Tibial nerve (tissue), 3 donors: ENCODE data around the gene RNF141.

ENCODE experiments used
- CTCF ChIP-seq, 5 experiments: fragments of 200-600 bp in 3 of 5; fragments of 450-650 bp in 2 of 5; sonication (generic) in 3 of 5; IDR thresholded peaks; one replicate each; pipeline ENCODE4 v1.5.1; 2016 to 2019; ENCODE audit warnings: antibody characterized with exemption in 5 of 5, mild to moderate bottlenecking in 3 of 5, moderate library complexity in 2 of 5
- POLR2A ChIP-seq, 2 donors: fragments of 450-650 bp; IDR thresholded peaks; one replicate each; pipeline ENCODE4 v1.6.1; 2017; ENCODE audit warnings: antibody characterized with exemption in 2 of 2, mild to moderate bottlenecking in 2 of 2, moderate library complexity in 2 of 2

GRCh38 chr11:10498022-10498400, 43.0 kb downstream of the RNF141 start:
- TF ChIP-seq CTCF (IDR thresholded peaks at IDR 0.05) (no peak), POLR2A (IDR thresholded peaks at IDR 0.05) (no peak)
